GM19099 (cell line): ENCODE results near the gene CD300H.

Source experiments
- POLR2A ChIP-seq: IDR thresholded peaks from 3 replicates; pipeline ENCODE4 v1.6.1; 2011; ENCODE audit warnings: low read depth; ENCODE audit not compliant: insufficient read length; ENCODE audit errors: extremely low read depth

Gene CD300H

GRCh38 chr17:74527081-74527480 is 40.2 kb downstream of the CD300H start:
- no peak for TF ChIP-seq POLR2A

GRCh38 chr17:74526681-74527080 is 40.6 kb downstream of the CD300H start:
- no peak for TF ChIP-seq POLR2A

GRCh38 chr17:74525781-74526288 is 41.5 kb downstream of the CD300H start:
- TF ChIP-seq POLR2A, result no peak

- no peak for TF ChIP-seq POLR2A
Observed at GRCh38 chr17:74525465-74525725, 41.9 kb downstream of the CD300H start.

GRCh38 chr17:74524653-74525464 is 42.5 kb downstream of the CD300H start:
- TF ChIP-seq POLR2A, result no peak

GRCh38 chr17:74523308-74523707 is 44.0 kb downstream of the CD300H start:
- no peak for TF ChIP-seq POLR2A

- no peak for TF ChIP-seq POLR2A
Observed at GRCh38 chr17:74522381-74523105, 44.8 kb downstream of the CD300H start.

GRCh38 chr17:74521701-74522201 is 45.6 kb downstream of the CD300H start:
- TF ChIP-seq POLR2A, result no peak

- TF ChIP-seq POLR2A, result no peak
Observed at GRCh38 chr17:74520790-74521480, 46.4 kb downstream of the CD300H start.

GRCh38 chr17:74520016-74520434 is 47.3 kb downstream of the CD300H start:
- TF ChIP-seq POLR2A, result no peak

GRCh38 chr17:74516561-74517328 is 50.6 kb downstream of the CD300H start:
- TF ChIP-seq POLR2A, result no peak

- TF ChIP-seq POLR2A, result no peak
Observed at GRCh38 chr17:74515941-74516340, 51.4 kb downstream of the CD300H start.

- TF ChIP-seq POLR2A, result no peak
Observed at GRCh38 chr17:74514632-74515334, 52.5 kb downstream of the CD300H start.

GRCh38 chr17:74513987-74514631 is 53.2 kb downstream of the CD300H start:
- TF ChIP-seq POLR2A, result no peak

- no peak for TF ChIP-seq POLR2A
Observed at GRCh38 chr17:74512624-74513091, 54.7 kb downstream of the CD300H start.
